ENCODE results near the gene MRS2. TPM values are rescaled to one million over a fixed set of nuclear protein-coding genes. Genes with fewer than 3 reads are reported as not detected.

MRS2 gene
- polyA plus RNA-seq, 2 of the 4 experiments (the other 2 are of a cell fraction) = 21.8 to 24.8 TPM

GRCh38 chr6:24374612-24375011, 28.1 kb upstream of the MRS2 start:
- Histone ChIP-seq H3K9me3 (no peaks in the 10 kb centered on the region), H3K27ac (no peak overlapping the region), H3K4me1 (no peaks in the 10 kb centered on the region), H3K4me3 (no peak overlapping the region), H3K4me2 (no peak overlapping the region)
- ChIA-PET CTCF (interaction anchor here (1.0 to 5.0 kb wide), 4 partner anchors 10 to 92 kb away, joined by 3 to 20 read pairs (median 9); no protein-coding TSS in a partner anchor), POLR2A (no interaction called here)
- no peak for ATAC-seq
- no peak for DNase-seq (ENCODE audit: low read depth in 1 of 2, low spot score in 1 of 2)
- TF ChIP-seq GATA3 (IDR thresholded peaks at IDR 0.05; ENCODE audit: borderline replicate concordance) (no peak), EP300 (IDR thresholded peaks at IDR 0.05) (no peak), BCL3 (IDR thresholded peaks at IDR 0.05) (no peak), ESRRA (IDR thresholded peaks at IDR 0.05; ENCODE audit: borderline replicate concordance, low read length) (no peak), TFCP2L1 (CRISPR knock-in tag; IDR thresholded peaks at IDR 0.05) (no peak), CHD4 (IDR thresholded peaks at IDR 0.05; ENCODE audit: borderline replicate concordance) (no peak), FOSB (CRISPR knock-in tag; IDR thresholded peaks at IDR 0.05) (no peak), MYC (IDR thresholded peaks at IDR 0.05; ENCODE audit: borderline replicate concordance, low read length) (no peak), ATOH8 (CRISPR knock-in tag; IDR thresholded peaks at IDR 0.05; ENCODE audit: low read depth) (no peak), POLR2AphosphoS2 (conservative IDR thresholded peaks at IDR 0.05; ENCODE audit: low read length) (no peak), RCOR1 (IDR thresholded peaks at IDR 0.05; ENCODE audit: low read depth, low read length) (no peak), POLR2A (IDR thresholded peaks at IDR 0.05; ENCODE audit: low read length) (no peak), RNF2 (IDR thresholded peaks at IDR 0.05; ENCODE audit: borderline replicate concordance, low read depth) (no peak), NR3C1 (IDR thresholded peaks at IDR 0.05) (no peak), REST (IDR thresholded peaks at IDR 0.05) (no peak), ZFP36 (IDR thresholded peaks at IDR 0.05; ENCODE audit: borderline replicate concordance, partially characterized antibody) (no peak), MAFK (IDR thresholded peaks at IDR 0.05; ENCODE audit: partially characterized antibody) (no peak), TP53 (CRISPR knock-in tag; IDR thresholded peaks at IDR 0.05) (no peak), KDM1A (IDR thresholded peaks at IDR 0.05; ENCODE audit: low read depth) (no peak)
- 92% methylated on average over 3 of the region's 6 CpGs for WGBS (ENCODE audit: missing lambda C conversion rate)
- no peak for FAIRE-seq

- FAIRE-seq (no peak), DNase-seq (ENCODE audit: low read depth in 1 of 2, low spot score in 1 of 2) (no peak), ATAC-seq (no peak)
- no peak overlapping the region for H3K4me2 ChIP-seq
- ChIA-PET CTCF (interaction anchor here (1.0 to 5.0 kb wide), 2 partner anchors 17 to 94 kb away, joined by 3 to 20 read pairs; no protein-coding TSS in a partner anchor), POLR2A (no interaction called here)
- 0 out of 3 replicates have a peak, but pooled peaks cover under 1% of the 10 kb centered on the region for H3K4me1 ChIP-seq
- H3K4me3 ChIP-seq = no peak overlapping the region
- no peaks in the 10 kb centered on the region for H3K9me3 ChIP-seq
- whole genome bisulfite sequencing (ENCODE audit: missing lambda C conversion rate) = 75% methylated on average over 4 of the region's 4 CpGs
- H3K27ac ChIP-seq = no peak overlapping the region
- no peak for TF ChIP-seq CTCF (IDR thresholded peaks at IDR 0.05)
- no peak for TF ChIP-seq HMGXB4 (CRISPR knock-in tag; IDR thresholded peaks at IDR 0.05; ENCODE audit: borderline replicate concordance)
- TF ChIP-seq FOSL2 (IDR thresholded peaks at IDR 0.05) = no peak
- TF ChIP-seq FOSL2 (CRISPR knock-in tag; IDR thresholded peaks at IDR 0.05) = no peak
- no peak for TF ChIP-seq HOXA7 (CRISPR knock-in tag; IDR thresholded peaks at IDR 0.05)
- TF ChIP-seq KDM5A (IDR thresholded peaks at IDR 0.05) = no peak
- no peak for TF ChIP-seq EHMT2 (IDR thresholded peaks at IDR 0.05; ENCODE audit: low read depth)
- no peak for TF ChIP-seq ZC3H11A (IDR thresholded peaks at IDR 0.05)
- TF ChIP-seq RARB (CRISPR knock-in tag; IDR thresholded peaks at IDR 0.05) = no peak
- no peak for TF ChIP-seq MAZ (IDR thresholded peaks at IDR 0.05; ENCODE audit: borderline replicate concordance, low read depth, low read length)
- no peak for TF ChIP-seq RNF2 (IDR thresholded peaks at IDR 0.05; ENCODE audit: borderline replicate concordance, low read depth)
- TF ChIP-seq USF2 (IDR thresholded peaks at IDR 0.05) = no peak
- no peak for TF ChIP-seq KDM1A (IDR thresholded peaks at IDR 0.05; ENCODE audit: low read depth)
Observed at GRCh38 chr6:24376871-24377270, 25.9 kb upstream of the MRS2 start.

Measured in A549 (cell line).